DOHH2 (cell line): ENCODE results near the gene COQ9.

Experiments
- EZH2phosphoT487 ChIP-seq: fragments of 200-600 bp; sonication (generic); IDR thresholded peaks from 2 replicates; pipeline ENCODE4 v1.6.1; 2017; ENCODE audit warnings: borderline replicate concordance, mild to moderate bottlenecking, antibody characterized with exemption, low read length, moderate library complexity, mixed read lengths
- TF ChIP-seq, protein P1 (sequence below): fragments of 200-600 bp; sonication (generic); IDR thresholded peaks from one replicate; pipeline ENCODE4 v1.5.1; 2014; ENCODE audit warnings: antibody characterized with exemption, mild to moderate bottlenecking, low read depth, low read length; ENCODE audit not compliant: poor library complexity, severe bottlenecking

DNA sequence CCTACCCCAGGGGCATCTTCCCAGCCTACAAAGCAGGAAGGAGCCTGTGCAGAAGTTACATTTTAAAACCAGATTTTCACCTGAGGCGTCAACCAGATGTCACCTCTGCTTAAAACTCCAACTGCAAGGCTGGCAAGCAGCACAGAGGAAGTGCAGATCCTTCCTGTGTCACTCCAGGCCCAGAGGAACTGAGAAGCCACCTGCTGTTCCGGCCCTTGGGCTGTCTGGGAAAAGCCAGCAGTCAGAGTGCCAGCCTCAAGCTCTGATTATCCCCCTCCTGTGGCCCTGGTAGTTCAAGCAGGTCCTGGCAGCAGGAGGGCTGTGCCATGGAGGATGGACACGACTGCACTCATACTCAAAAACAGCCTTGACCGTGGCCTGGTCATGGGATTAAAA, 25.4 kb downstream of the COQ9 start:
- TF ChIP-seq, protein P1, sequence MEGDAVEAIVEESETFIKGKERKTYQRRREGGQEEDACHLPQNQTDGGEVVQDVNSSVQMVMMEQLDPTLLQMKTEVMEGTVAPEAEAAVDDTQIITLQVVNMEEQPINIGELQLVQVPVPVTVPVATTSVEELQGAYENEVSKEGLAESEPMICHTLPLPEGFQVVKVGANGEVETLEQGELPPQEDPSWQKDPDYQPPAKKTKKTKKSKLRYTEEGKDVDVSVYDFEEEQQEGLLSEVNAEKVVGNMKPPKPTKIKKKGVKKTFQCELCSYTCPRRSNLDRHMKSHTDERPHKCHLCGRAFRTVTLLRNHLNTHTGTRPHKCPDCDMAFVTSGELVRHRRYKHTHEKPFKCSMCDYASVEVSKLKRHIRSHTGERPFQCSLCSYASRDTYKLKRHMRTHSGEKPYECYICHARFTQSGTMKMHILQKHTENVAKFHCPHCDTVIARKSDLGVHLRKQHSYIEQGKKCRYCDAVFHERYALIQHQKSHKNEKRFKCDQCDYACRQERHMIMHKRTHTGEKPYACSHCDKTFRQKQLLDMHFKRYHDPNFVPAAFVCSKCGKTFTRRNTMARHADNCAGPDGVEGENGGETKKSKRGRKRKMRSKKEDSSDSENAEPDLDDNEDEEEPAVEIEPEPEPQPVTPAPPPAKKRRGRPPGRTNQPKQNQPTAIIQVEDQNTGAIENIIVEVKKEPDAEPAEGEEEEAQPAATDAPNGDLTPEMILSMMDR = no peak
- TF ChIP-seq EZH2phosphoT487 = no peak
